Activated naive CD8-positive, alpha-beta T cell treated with anti-CD3 and anti-CD28 coated beads for 36 hours (primary cell): ENCODE data around the gene HTR1A. TPM values are rescaled to one million over a fixed set of nuclear protein-coding genes. Genes with fewer than 3 reads are reported as not detected.

Source experiments
- DNase-seq: peaks from one replicate; pipeline ENCODE4 v3.0.0; 2021
- H3K27ac Mint-ChIP-seq: one replicate; pipeline ENCODE4 v1.8.0; 2022; ENCODE audit warnings: mild to moderate bottlenecking, moderate library complexity, mixed read lengths
- H3K27me3 Mint-ChIP-seq: one replicate; pipeline ENCODE4 v1.8.0; 2022; ENCODE audit warnings: mild to moderate bottlenecking, mixed read lengths
- H3K36me3 Mint-ChIP-seq: one replicate; pipeline ENCODE4 v1.8.0; 2021; ENCODE audit warnings: mild to moderate bottlenecking, mixed read lengths
- H3K4me1 Mint-ChIP-seq: one replicate; pipeline ENCODE4 v1.8.0; 2021; ENCODE audit warnings: mixed read lengths
- H3K4me3 Mint-ChIP-seq: one replicate; pipeline ENCODE4 v1.8.0; 2022; ENCODE audit warnings: mild to moderate bottlenecking, moderate library complexity, mixed read lengths
- H3K9me3 Mint-ChIP-seq: one replicate; pipeline ENCODE4 v1.8.0; 2022; ENCODE audit warnings: mixed read lengths
- total RNA-seq, 2 experiments: library from RNA; stranded (reverse); gene quantifications; one replicate each; pipeline ENCODE4 v1.2.3, GENCODE V29; 2021

HTR1A gene
- total RNA-seq, 2 experiments from 2014 or later: not detected

DNA sequence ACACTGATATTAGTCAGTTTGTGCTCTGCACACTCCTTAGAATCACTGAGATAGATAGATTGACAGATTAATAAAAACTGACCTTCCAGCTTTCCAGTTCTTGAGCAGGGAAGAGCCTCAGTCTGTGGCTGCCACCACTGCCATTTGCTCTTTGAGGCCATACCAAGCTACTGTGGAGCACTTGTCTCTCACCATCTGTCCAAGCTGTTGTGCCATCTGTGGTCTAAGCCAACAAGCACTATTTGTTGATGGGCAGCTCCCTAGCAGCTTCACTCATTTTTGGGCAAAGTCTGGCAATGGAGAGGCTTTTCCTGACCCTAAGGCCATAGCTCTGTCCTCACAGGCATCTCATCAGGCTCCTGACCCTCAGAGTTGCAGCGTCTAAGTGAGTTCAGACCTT is 30.4 kb downstream of the HTR1A start:
- no peaks in the 10 kb centered on the region for H3K27me3 Mint-ChIP-seq
- no peak for DNase-seq
- H3K4me3 Mint-ChIP-seq: no peak overlapping the region
- no peaks in the 10 kb centered on the region for H3K36me3 Mint-ChIP-seq
- H3K9me3 Mint-ChIP-seq: no peaks in the 10 kb centered on the region
- H3K27ac Mint-ChIP-seq: no peak overlapping the region
- H3K4me1 Mint-ChIP-seq: no peaks in the 10 kb centered on the region

GRCh38 chr5:63928451-63928850 is 33.8 kb downstream of the HTR1A start:
- no peak overlapping the region for H3K27ac Mint-ChIP-seq
- H3K9me3 Mint-ChIP-seq: no peaks in the 10 kb centered on the region
- H3K36me3 Mint-ChIP-seq: no peaks in the 10 kb centered on the region
- H3K27me3 Mint-ChIP-seq: no peaks in the 10 kb centered on the region
- no peak for DNase-seq
- no peak overlapping the region for H3K4me3 Mint-ChIP-seq
- no peaks in the 10 kb centered on the region for H3K4me1 Mint-ChIP-seq

GRCh38 chr5:63923914-63924313 is 38.3 kb downstream of the HTR1A start:
- no peak for DNase-seq
- no peak overlapping the region for H3K4me3 Mint-ChIP-seq
- H3K4me1 Mint-ChIP-seq: no peaks in the 10 kb centered on the region
- no peaks in the 10 kb centered on the region for H3K27me3 Mint-ChIP-seq
- no peaks in the 10 kb centered on the region for H3K36me3 Mint-ChIP-seq
- H3K27ac Mint-ChIP-seq: no peak overlapping the region
- peaks cover 1% of the 10 kb centered on the region for H3K9me3 Mint-ChIP-seq

DNA sequence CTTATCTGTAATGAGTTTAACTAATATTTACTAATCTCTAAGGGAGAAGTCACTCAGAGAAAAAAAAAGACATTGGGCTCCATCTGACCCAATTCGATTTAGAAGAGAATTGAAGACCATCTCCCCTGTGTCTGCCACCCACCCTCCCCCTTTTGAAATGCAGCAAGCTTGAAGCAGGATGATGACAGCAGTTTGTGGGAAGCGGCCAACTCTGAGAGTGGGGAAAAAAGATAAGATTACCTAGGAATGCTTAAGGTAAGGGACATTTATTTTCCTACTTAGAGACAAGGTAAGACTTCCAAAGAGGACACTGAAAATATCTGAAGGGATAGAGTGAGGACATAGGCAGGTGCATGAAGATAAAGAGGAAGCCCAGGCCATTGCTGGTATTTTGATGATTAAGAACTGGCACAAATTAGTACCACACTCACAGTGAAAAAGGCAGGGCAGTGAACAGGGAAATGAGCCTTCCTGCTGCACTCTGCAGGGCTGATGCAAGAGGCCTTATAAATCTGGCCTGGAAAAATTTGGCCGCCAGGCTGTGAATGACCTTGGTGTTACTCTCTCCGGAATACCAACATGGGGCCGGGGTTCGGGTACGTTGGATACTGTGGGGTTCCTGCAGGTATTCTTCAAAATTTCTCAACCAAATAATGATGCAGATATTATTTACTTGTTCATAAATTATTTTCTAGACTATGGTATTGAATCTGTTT is 42.3 kb downstream of the HTR1A start:
- DNase-seq: no peak
- no peaks in the 10 kb centered on the region for H3K4me1 Mint-ChIP-seq
- H3K27me3 Mint-ChIP-seq: no peaks in the 10 kb centered on the region
- no peak overlapping the region for H3K27ac Mint-ChIP-seq
- no peak overlapping the region for H3K4me3 Mint-ChIP-seq
- no peaks in the 10 kb centered on the region for H3K36me3 Mint-ChIP-seq
- peaks cover 4% of the 10 kb centered on the region for H3K9me3 Mint-ChIP-seq

DNA sequence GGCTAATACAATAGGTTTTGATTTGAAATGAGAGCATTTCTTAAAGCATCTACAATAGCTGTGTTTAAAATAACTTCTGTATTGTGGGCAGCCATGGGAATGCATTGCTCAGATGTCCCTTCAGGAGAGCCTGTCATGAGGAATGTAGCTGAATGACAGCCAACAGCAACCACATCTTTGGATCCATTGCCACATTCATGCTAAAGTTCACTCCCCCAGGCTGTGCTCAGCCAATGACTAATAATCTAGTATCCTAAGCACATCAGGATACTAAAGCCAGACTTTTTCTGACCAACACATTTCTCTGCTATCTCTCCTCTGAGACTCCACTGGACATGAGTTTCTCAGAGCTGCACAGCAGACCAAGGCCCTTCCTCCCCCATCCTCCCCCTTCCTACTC is 45.5 kb downstream of the HTR1A start:
- H3K27me3 Mint-ChIP-seq: no peaks in the 10 kb centered on the region
- H3K9me3 Mint-ChIP-seq: peaks cover 4% of the 10 kb centered on the region
- no peaks in the 10 kb centered on the region for H3K4me1 Mint-ChIP-seq
- no peak overlapping the region for H3K4me3 Mint-ChIP-seq
- no peaks in the 10 kb centered on the region for H3K36me3 Mint-ChIP-seq
- DNase-seq: no peak
- H3K27ac Mint-ChIP-seq: no peak overlapping the region

GRCh38 chr5:63911871-63912270 is 50.4 kb downstream of the HTR1A start:
- Mint-ChIP-seq H3K36me3 (no peaks in the 10 kb centered on the region), H3K4me3 (no peak overlapping the region), H3K4me1 (no peaks in the 10 kb centered on the region), H3K27ac (no peak overlapping the region), H3K27me3 (no peaks in the 10 kb centered on the region), H3K9me3 (peaks cover 2% of the 10 kb centered on the region)
- no peak for DNase-seq

Other genes with a start within 250 kb of the HTR1A start
- not detected for gene RNF180, start 203.4 kb upstream of the HTR1A start, total RNA-seq